Measurements from ENCODE around the gene CXCL13.
"Not testable (repeated sequence)": the region's sequence is repeated elsewhere in the genome, so short reads cannot be mapped to it uniquely, and the experiment has no call there.

The CXCL13 gene

GRCh38 chr4:77613267-77613666 is 7.6 kb downstream of the CXCL13 start:
- no peak for DNase-seq

GRCh38 chr4:77615153-77615552 is 9.5 kb downstream of the CXCL13 start:
- no peak for DNase-seq

GRCh38 chr4:77617203-77617602 is 11.6 kb downstream of the CXCL13 start:
- no peak for DNase-seq

GRCh38 chr4:77618383-77619241 is 13.0 kb downstream of the CXCL13 start:
- DNase-seq = peak; percentile 42

GRCh38 chr4:77619408-77619807 is 13.8 kb downstream of the CXCL13 start:
- DNase-seq = no peak

- DNase-seq = no peak
Measured at GRCh38 chr4:77621254-77621653, 15.6 kb downstream of the CXCL13 start.

DNA sequence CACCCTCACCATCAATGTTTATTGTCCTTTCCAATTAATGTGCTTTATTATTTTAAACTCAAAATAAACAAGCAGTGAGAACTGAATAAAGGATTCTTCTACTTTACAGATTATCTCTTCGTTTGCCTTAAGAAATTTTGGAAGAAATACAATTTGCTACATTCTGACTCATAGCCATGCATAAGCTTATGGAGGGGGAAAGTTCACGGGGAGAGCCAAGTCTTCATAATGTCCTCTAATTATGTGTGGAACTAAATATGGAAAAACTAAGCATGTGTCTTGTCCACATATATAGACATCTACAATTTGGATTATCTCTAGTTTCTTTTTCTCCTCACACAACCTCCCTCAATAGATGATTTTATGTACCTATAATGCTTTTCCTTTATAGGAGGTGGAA is 17.5 kb downstream of the CXCL13 start:
- DNase-seq = no peak

DNA sequence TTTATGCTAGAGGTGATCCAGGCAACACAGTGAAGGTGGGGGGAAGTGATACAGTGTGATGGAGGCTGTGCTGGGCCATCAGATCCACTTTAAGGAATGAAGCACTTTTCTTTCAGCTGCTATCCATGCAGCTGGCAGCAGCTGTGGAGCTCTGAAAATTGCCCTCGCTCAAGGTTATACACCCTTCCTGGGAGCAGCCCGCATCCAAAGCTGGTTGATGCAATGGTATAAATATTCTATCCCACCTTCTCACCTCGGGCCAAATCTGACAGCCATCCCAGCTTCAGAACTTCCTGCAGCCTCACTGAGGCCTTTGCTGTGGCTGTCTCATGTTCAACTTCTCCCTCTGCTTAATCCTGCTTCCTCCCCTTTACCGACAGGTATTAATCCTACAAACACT is 18.6 kb downstream of the CXCL13 start:
- DNase-seq = no peak

- no peak for DNase-seq
Measured at GRCh38 chr4:77625485-77625884, 19.9 kb downstream of the CXCL13 start.

GRCh38 chr4:77629885-77630284 is 24.3 kb downstream of the CXCL13 start:
- no peak for DNase-seq

- no peak for DNase-seq
Measured at GRCh38 chr4:77631276-77631675, 25.7 kb downstream of the CXCL13 start.

- no peak for DNase-seq
Measured at GRCh38 chr4:77634132-77634785, 28.6 kb downstream of the CXCL13 start.

GRCh38 chr4:77635246-77635645 is 29.6 kb downstream of the CXCL13 start:
- no peak for DNase-seq

GRCh38 chr4:77635876-77636275 is 30.3 kb downstream of the CXCL13 start:
- no peak for DNase-seq

- no peak for DNase-seq
Measured at GRCh38 chr4:77636902-77637301, 31.3 kb downstream of the CXCL13 start.

DNA sequence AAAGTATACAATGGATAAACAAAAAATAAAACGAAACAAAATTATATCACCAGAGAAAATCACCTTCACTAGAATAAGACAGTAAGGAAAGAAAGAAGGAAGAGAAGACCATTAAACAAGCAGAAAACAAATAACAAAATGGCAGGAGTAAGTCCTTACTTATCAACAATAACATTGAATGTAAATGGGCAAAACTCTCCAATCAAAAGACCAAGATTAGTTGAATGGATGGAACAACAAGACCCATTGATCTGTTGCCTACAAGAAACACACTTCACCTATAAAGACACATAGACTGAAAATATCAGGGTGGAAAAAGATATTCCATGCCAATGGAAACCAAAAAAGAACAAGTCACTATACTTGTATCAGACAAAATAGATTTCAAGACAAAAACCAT is 38.4 kb downstream of the CXCL13 start:
- DNase-seq = not testable (repeated sequence)

DNA sequence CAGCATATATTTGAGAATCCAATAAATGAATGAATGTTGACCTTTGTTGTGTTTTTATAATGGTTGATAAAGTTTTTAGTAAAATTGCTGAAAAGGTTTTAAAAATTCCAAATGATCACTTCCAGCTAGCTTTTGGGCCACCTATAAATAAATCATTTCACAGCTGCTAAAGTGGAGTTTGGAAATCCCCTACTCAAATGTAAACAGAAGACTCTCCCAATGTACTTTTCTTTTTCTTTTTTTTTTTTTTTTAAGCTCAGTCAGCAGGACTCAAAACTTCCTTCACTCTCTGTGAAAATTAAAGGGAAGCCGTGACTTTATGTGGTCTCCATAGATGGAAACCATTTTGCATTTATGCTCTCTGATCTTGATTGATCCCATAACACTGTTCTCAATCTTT is 45.2 kb downstream of the CXCL13 start:
- DNase-seq = no peak

GRCh38 chr4:77651820-77652219 is 46.2 kb downstream of the CXCL13 start:
- DNase-seq = no peak

GRCh38 chr4:77652237-77652897 is 46.7 kb downstream of the CXCL13 start:
- no peak for DNase-seq

DNA sequence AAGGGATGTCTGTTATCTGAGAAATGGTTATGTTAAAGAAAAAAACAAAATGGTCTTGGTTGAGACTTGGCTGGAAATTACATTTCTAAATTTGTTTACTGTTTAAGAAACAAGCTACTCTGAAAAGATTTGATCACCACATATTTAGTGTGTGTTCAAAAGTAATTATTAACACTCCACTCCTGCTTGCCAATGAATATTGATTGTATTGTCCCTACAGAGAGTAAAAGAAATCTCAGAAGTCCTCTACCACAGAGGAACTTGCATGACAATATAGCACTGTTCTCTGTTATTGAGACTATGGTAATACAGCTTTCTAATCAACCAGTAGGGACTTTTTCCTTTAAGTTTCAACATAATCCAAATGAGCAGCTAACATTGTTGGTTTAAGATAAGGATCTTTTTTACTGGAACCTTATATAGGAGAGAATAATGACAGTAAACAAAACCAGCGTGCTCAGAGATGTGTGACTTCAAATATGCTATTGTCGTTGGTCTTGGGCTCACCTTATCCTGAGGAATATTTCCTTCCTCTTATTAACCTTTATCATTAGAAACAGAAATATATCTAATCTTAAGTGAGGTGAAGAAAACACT is 47.6 kb downstream of the CXCL13 start:
- DNase-seq = no peak

DNA sequence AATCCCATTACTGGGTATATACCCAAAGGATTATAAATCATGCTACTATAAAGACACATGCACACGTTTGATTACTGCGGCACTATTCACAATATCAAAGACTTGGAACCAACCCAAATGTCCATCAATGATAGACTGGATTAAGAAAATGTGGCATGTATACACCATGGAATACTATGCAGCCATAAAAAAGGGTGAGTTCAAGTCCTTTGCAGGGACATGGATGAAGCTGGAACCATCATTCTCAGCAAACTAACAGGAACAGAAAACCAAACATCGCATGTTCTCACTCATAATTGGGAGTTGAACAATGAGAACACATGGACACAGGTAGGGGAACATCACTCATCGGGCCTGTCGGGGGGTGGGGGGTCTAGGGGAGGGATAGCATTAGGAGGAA is 54.7 kb downstream of the CXCL13 start:
- not testable (repeated sequence) for DNase-seq
